K562 (cell line): ENCODE measurements around the gene C11orf98. TPM values are rescaled to one million over a fixed set of nuclear protein-coding genes. Genes with fewer than 3 reads are reported as not detected.

Experiments used
- ARID1B ChIP-seq: fragments of 450-650 bp; IDR thresholded peaks from 2 replicates; pipeline ENCODE4 v1.6.1; 2016; ENCODE audit warnings: antibody characterized with exemption, mild to moderate bottlenecking, inconsistent platforms
- CBFA2T3 ChIP-seq: fragments of 450-650 bp; IDR thresholded peaks from 2 replicates; pipeline ENCODE4 v1.6.1; 2017
- DDX20 ChIP-seq: fragments of 450-650 bp; IDR thresholded peaks from 2 replicates; pipeline ENCODE4 v1.6.1; 2016; ENCODE audit warnings: missing genetic modification characterization, low read depth, mild to moderate bottlenecking, missing compliant biosample characterization, moderate library complexity
- DMBX1 ChIP-seq: fragments of 250-450 bp; sonication (Bioruptor Pico); IDR thresholded peaks from 2 replicates; pipeline ENCODE4 v1.8.0; 2022; ENCODE audit warnings: inconsistent platforms, mild to moderate bottlenecking, moderate library complexity, borderline replicate concordance
- KLF6 ChIP-seq: fragments of 250-450 bp; sonication (Bioruptor Pico); IDR thresholded peaks from 2 replicates; pipeline ENCODE4 v1.4.0; 2020; ENCODE audit warnings: mild to moderate bottlenecking, moderate library complexity, borderline replicate concordance
- LCOR ChIP-seq: sonication (generic); formaldehyde crosslinking; IDR thresholded peaks from 2 replicates; pipeline ENCODE4 v1.8.0; 2022; ENCODE audit warnings: mild to moderate bottlenecking, missing genetic modification reagents
- MLX ChIP-seq, 2 experiments: fragments of 450-650 bp in 1 of 2; sonication (generic) in 1 of 2; formaldehyde crosslinking; conservative IDR thresholded peaks; 2 replicates each; pipeline versions ENCODE4 v1.4.0 to v1.8.1; 2020 to 2022; ENCODE audit warnings: mild to moderate bottlenecking in 1 of 2, missing genetic modification reagents in 1 of 2
- MXI1 ChIP-seq: IDR thresholded peaks from 2 replicates; pipeline ENCODE4 v1.6.1; 2011; ENCODE audit warnings: low read depth, mild to moderate bottlenecking, improper control_type of control experiment, low read length
- NFIC ChIP-seq: fragments of 450-650 bp; IDR thresholded peaks from 2 replicates; pipeline ENCODE4 v1.6.1; 2017; ENCODE audit warnings: mild to moderate bottlenecking, inconsistent platforms
- PTTG1 ChIP-seq: fragments of 450-650 bp; IDR thresholded peaks from 2 replicates; pipeline ENCODE4 v1.6.1; 2016; ENCODE audit warnings: low read depth, mild to moderate bottlenecking, missing genetic modification characterization, missing compliant biosample characterization
- RBM22 ChIP-seq: fragments of 200-400 bp; formaldehyde crosslinking; IDR thresholded peaks from 2 replicates; pipeline ENCODE4 v1.6.1; 2018; ENCODE audit warnings: low read length, low read depth; ENCODE audit not compliant: poor library complexity, severe bottlenecking
- SIRT6 ChIP-seq: IDR thresholded peaks from one replicate; pipeline ENCODE4 v1.6.1; 2012; ENCODE audit warnings: low read depth, mild to moderate bottlenecking, control low read depth, inconsistent platforms, low read length, moderate library complexity
- SP2 ChIP-seq: IDR thresholded peaks from 2 replicates; pipeline ENCODE4 v1.6.1; 2011; ENCODE audit warnings: mild to moderate bottlenecking, low read depth, low read length, moderate library complexity; ENCODE audit not compliant: poor library complexity, severe bottlenecking; ENCODE audit errors: extremely low read depth
- SRSF3 ChIP-seq: fragments of 200-400 bp; formaldehyde crosslinking; IDR thresholded peaks from 2 replicates; pipeline ENCODE4 v1.6.1; 2016; ENCODE audit warnings: mild to moderate bottlenecking, low read length, moderate library complexity; ENCODE audit not compliant: insufficient read depth
- TCF3 ChIP-seq: sonication (generic); formaldehyde crosslinking; IDR thresholded peaks from 2 replicates; pipeline ENCODE4 v1.4.0; 2020; ENCODE audit warnings: mild to moderate bottlenecking, missing genetic modification reagents
- TFAP4 ChIP-seq: sonication (generic); formaldehyde crosslinking; IDR thresholded peaks from 2 replicates; pipeline ENCODE4 v1.8.0; 2022; ENCODE audit warnings: missing genetic modification reagents, mild to moderate bottlenecking, moderate library complexity, borderline replicate concordance
- TSHZ1 ChIP-seq: fragments of 250-450 bp; sonication (Bioruptor Pico); IDR thresholded peaks from 2 replicates; pipeline ENCODE4 v1.4.0; 2020; ENCODE audit warnings: mild to moderate bottlenecking, moderate library complexity
- ZFPM2 ChIP-seq: fragments of 250-450 bp; sonication (Bioruptor Pico); IDR thresholded peaks from 2 replicates; pipeline ENCODE4 v1.5.1; 2022; ENCODE audit warnings: mild to moderate bottlenecking
- ZFX ChIP-seq: sonication (generic); formaldehyde crosslinking; IDR thresholded peaks from 2 replicates; pipeline ENCODE4 v1.8.0; 2022; ENCODE audit warnings: mild to moderate bottlenecking, missing genetic modification reagents, moderate library complexity
- ZNF175 ChIP-seq: fragments of 200-800 bp; sonication (Bioruptor generic); IDR thresholded peaks from 2 replicates; pipeline ENCODE4 v1.6.1; 2016; ENCODE audit warnings: low read depth, mild to moderate bottlenecking, missing genetic modification characterization, missing compliant biosample characterization
- ZSCAN32 ChIP-seq: fragments of 450-650 bp; formaldehyde crosslinking; IDR thresholded peaks from 2 replicates; pipeline ENCODE4 v1.4.0; 2020; ENCODE audit warnings: mild to moderate bottlenecking, moderate library complexity
- polyA plus RNA-seq, 8 experiments: library from polyadenylated mRNA; depleted of rRNA in 4 of 8; stranded (reverse) in 5 of 8; unstranded in 3 of 8; fragments of >200 nt; fragmentation: Nextera tagmentation in 2 of 8; fragmentation: Illumina TruSeq in 1 of 8; extraction: Ambion mirVana in 2 of 8; extraction: Trizol in 1 of 8; gene quantifications; 2 replicates each; pipeline versions ENCODE4 v1.2.1 to v1.2.3, GENCODE V29; 2011 to 2014; ENCODE audit warnings: inconsistent platforms in 1 of 8, missing spikeins in 1 of 8
- total RNA-seq, 7 experiments: library from RNA; depleted of rRNA in 6 of 7; stranded (reverse); fragments of >200 nt in 6 of 7; fragmentation: Illumina TruSeq in 2 of 7; extraction: Trizol in 2 of 7; gene quantifications; 2 replicates each; pipeline versions ENCODE4 v1.2.1 to v1.2.3, GENCODE V29; 2011 to 2021; ENCODE audit warnings: low replicate concordance in 1 of 7

Gene C11orf98
- total and polyA plus RNA-seq, 9 of the 15 experiments (the other 6 are each of a cell fraction or from before 2014, with no cell fraction given): 103 to 352 (median 218) TPM

GRCh38 chr11:62645946-62646824 is 18.8 kb downstream of the C11orf98 start, which contains the start of gene GANAB (continued):
- TF ChIP-seq ZNF175 (CRISPR knock-in tag) (no peak), TSHZ1 (CRISPR knock-in tag) (no peak), MLX (CRISPR knock-in tag; conservative IDR thresholded peaks at IDR 0.05) (no peak), DDX20 (tag) (no peak), MXI1 (0 out of 2 replicates have a peak, but pooled peaks have one; percentile 67), LCOR (CRISPR knock-in tag) (peak; percentile 100), TCF3 (CRISPR knock-in tag) (peak; percentile 20; the same call in 1 of the 2 replicates), ARID1B (0 out of 2 replicates have a peak, but pooled peaks have one; percentile 18), KLF6 (CRISPR knock-in tag) (no peak), SP2 (peak; percentile 55), PTTG1 (tag) (no peak), RBM22 (peak; percentile 85), NFIC (no peak), SRSF3 (no peak), ZSCAN32 (CRISPR knock-in tag) (0 out of 2 replicates have a peak, but pooled peaks have one; percentile 19), ZFX (CRISPR knock-in tag) (peak; percentile 95), ZFPM2 (CRISPR knock-in tag) (no peak), TFAP4 (CRISPR knock-in tag) (peak; percentile 82), CBFA2T3 (no peak), DMBX1 (0 out of 2 replicates have a peak, but pooled peaks have one; percentile 16), SIRT6 (no peak)
